ENCODE data around the gene DNM3.

Gene DNM3

DNA sequence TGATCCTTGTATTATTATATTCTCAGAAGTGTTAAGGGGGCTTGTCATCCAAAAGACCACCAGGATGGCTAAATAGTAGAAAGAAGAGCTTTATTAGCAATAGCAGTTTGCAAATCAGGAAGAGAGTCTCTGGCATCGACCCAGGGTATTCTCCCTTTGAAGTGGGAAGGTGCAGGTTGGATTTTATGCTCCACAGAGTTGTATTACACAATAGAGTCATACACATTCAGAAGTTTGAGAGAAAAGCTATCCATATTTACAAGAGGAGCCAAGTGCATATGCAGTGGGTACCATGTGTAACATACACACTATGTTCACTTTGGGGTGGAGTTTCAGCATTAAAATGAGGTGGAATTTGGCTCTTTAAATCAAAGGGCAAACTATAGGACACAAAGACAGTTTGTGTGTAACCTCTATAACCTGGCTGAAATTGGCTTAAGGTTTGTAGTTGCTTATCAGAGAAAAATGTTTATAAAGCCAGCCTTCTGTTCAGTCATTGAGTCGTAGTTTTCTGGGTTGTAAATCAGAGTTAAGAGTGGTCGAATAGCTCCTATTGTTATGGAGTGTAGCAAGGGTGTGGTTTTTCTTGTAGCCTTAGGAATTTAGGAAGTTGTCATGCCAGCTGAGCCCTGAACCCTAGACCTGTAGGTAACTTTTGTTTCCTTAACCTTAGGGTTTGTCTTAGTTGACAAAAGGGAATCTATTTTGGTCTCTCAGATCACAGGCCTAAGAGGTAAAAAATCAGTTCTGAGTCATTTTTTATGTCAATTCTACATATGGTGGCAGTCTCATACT lies 125.3 kb downstream of the DNM3 start:
- in situ Hi-C loops (cut with MboI; ENCODE audit: low sequenced_read_pairs), result no loop called here

DNA sequence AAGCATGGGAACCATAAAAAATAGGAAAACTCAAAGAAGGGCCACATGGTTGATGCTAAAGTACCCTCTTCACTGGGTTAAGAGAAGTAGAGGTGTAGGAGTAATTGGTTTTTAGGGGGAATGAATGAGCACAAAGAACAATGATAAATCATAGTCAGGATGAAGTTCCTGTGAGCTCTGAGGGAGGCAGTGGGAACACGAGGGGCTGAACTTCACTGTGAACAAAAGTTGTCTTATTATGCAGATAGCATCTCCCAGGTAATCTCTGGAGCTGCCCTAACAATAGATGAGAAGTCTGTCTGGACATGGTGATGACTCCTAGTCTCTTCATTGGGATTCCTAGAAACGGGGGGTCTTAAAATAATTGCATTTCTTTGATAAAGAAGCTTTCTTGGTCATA lies 127.9 kb downstream of the DNM3 start:
- in situ Hi-C loops (cut with MboI; ENCODE audit: low sequenced_read_pairs), result no loop called here

GRCh38 chr1:171969813-171970212 lies 128.5 kb downstream of the DNM3 start:
- in situ Hi-C loops (cut with MboI; ENCODE audit: low sequenced_read_pairs), result no loop called here

GRCh38 chr1:171972846-171973245 lies 131.5 kb downstream of the DNM3 start:
- in situ Hi-C loops (cut with MboI; ENCODE audit: low sequenced_read_pairs), result no loop called here

GRCh38 chr1:171973421-171973820 lies 132.1 kb downstream of the DNM3 start:
- in situ Hi-C loops (cut with MboI; ENCODE audit: low sequenced_read_pairs), result no loop called here

GRCh38 chr1:171981303-171981702 lies 140.0 kb downstream of the DNM3 start:
- in situ Hi-C loops (cut with MboI; ENCODE audit: low sequenced_read_pairs), result loop anchor here (25.0 kb wide), 1 partner anchor 344 kb away; no protein-coding TSS in a partner anchor

DNA sequence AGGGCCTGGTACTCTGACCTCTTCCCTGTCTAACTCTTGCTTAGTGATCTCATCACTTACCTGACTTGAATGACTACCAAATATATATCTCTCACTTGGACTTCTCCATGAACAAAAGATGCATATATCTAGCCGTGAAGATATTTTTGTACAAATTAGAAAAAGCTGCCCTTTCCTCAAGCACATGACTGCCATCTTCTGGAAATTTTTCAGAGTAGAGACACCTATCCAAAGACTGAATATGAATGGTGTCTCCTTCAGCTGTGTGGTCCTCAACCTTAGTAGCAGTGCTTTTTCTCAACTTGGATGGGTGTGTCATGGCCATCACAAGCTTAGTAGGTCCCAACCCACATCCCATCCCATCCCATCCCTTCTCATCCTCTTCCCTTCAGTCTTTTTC lies 142.3 kb downstream of the DNM3 start:
- in situ Hi-C loops (cut with MboI; ENCODE audit: low sequenced_read_pairs), result loop anchor here (25.0 kb wide), 1 partner anchor 346 kb away; no protein-coding TSS in a partner anchor

DNA sequence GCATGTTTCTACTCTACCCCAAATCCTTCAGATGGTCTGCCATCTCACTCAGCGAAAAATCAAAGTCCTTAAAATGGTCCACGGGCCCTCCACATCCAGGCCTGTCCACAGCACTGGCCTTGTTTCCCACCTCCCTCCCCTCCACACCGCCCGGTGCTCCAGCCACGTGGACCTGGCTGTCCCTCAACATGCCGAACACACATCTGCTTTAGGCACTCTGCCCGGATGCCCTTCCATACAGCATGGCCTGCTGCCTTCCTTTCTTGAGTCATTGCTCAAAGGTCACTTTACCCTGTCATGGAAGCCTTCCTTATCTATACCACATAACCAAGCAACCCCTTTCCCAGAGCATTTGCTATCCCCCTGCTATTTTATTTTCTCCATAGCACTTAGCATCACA lies 143.0 kb downstream of the DNM3 start:
- in situ Hi-C loops (cut with MboI; ENCODE audit: low sequenced_read_pairs), result loop anchor here (25.0 kb wide), 1 partner anchor 347 kb away; no protein-coding TSS in a partner anchor

- in situ Hi-C loops (cut with MboI; ENCODE audit: low sequenced_read_pairs), result loop anchor here (25.0 kb wide), 1 partner anchor 348 kb away; no protein-coding TSS in a partner anchor
Observed at GRCh38 chr1:171984850-171985485, 143.7 kb downstream of the DNM3 start.

GRCh38 chr1:171985639-171986038 lies 144.3 kb downstream of the DNM3 start:
- in situ Hi-C loops (cut with MboI; ENCODE audit: low sequenced_read_pairs), result loop anchor here (25.0 kb wide), 1 partner anchor 348 kb away; no protein-coding TSS in a partner anchor

GRCh38 chr1:171988243-171988885 lies 147.1 kb downstream of the DNM3 start:
- in situ Hi-C loops (cut with MboI; ENCODE audit: low sequenced_read_pairs), result loop anchor here (25.0 kb wide), 1 partner anchor 351 kb away; no protein-coding TSS in a partner anchor

DNA sequence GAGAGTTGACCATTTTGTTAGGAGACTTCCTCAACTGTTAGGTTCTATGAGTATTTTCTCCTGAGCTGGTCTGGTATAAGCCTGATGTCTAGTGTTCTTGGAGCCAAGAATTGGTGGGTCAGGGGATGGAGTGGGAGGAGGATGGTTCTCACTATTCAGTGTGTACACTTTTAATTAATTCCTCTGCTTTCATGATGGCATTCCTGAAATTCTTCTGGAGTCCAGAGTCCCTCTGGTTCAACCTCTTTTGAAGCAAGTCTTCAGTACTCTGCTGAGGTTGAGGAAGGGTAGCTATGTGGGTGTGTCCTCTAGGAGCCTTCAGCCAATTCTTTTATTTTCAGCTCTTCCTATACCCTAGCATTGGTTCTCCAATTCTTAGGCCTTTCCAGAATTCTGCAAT lies 149.1 kb downstream of the DNM3 start:
- in situ Hi-C loops (cut with MboI; ENCODE audit: low sequenced_read_pairs), result loop anchor here (25.0 kb wide), 1 partner anchor 353 kb away; no protein-coding TSS in a partner anchor

DNA sequence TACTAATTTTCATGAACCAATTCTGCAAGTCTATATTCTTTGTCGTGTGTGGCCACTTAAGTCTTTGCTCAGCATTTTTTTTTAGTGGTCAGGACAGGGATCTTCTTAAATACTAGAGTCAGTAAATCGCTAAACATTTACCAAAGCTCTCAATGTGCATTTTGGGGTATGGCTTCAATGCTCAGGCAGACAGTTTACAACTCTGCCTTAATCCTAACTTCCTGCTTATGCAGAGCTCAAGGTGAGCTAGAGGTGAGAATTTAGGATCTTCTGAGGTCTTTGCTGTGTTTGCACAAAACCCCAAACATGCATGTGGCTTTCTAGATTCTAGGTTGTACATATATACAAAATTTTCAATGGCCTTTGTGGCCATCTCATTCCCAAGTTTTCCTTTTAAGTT lies 153.0 kb downstream of the DNM3 start:
- in situ Hi-C loops (cut with MboI; ENCODE audit: low sequenced_read_pairs), result loop anchor here (25.0 kb wide), 1 partner anchor 357 kb away; no protein-coding TSS in a partner anchor

- in situ Hi-C loops (cut with MboI; ENCODE audit: low sequenced_read_pairs), result loop anchor here (25.0 kb wide), 1 partner anchor 358 kb away; no protein-coding TSS in a partner anchor
Observed at GRCh38 chr1:171995573-171995972, 154.3 kb downstream of the DNM3 start.

DNA sequence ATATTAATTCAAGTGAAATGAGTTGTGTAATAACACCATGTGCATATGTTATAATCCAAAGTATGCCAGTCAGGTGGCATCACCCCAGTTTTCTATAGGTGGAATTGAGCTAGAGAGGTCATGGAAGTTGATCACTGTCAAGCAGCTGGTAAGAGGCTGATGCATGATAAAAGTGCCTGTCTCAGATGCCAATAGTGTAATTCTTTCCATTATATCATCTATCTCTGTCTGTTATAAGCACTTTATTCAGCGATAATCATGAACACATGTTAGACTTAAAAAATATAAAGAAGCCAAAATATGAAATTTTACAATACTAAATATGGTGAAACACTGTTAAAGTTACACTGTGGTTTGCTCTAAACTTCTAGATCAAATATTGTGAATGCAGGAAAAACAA lies 156.6 kb downstream of the DNM3 start:
- in situ Hi-C loops (cut with MboI; ENCODE audit: low sequenced_read_pairs), result loop anchor here (25.0 kb wide), 1 partner anchor 361 kb away; no protein-coding TSS in a partner anchor

GRCh38 chr1:171998711-171999110 lies 157.4 kb downstream of the DNM3 start:
- in situ Hi-C loops (cut with MboI; ENCODE audit: low sequenced_read_pairs), result loop anchor here (25.0 kb wide), 1 partner anchor 361 kb away; no protein-coding TSS in a partner anchor

- in situ Hi-C loops (cut with MboI; ENCODE audit: low sequenced_read_pairs), result loop anchor here (25.0 kb wide), 1 partner anchor 362 kb away; no protein-coding TSS in a partner anchor
Observed at GRCh38 chr1:171999756-172000155, 158.5 kb downstream of the DNM3 start.

DNA sequence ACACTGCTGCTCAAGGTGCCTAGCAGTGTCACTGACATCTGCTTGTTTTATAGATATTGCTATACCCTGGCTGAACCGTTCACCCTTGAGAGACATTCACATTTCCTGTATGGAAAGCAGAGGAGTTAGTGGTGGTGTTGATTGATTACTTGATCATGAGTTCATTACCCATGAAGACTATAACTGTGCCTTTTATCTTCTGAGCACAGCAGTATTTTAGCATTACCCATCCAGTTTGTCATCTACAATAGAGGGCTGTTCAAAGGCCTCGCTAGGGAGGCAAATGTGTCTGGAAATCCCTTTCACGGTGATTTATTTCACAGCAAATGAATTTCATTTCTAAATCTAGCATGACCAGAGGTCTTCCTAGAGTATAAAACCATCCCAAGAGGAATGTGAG lies 160.0 kb downstream of the DNM3 start:
- in situ Hi-C loops (cut with MboI; ENCODE audit: low sequenced_read_pairs), result no loop called here

GRCh38 chr1:172002725-172003345 lies 161.5 kb downstream of the DNM3 start:
- in situ Hi-C loops (cut with MboI; ENCODE audit: low sequenced_read_pairs), result no loop called here

DNA sequence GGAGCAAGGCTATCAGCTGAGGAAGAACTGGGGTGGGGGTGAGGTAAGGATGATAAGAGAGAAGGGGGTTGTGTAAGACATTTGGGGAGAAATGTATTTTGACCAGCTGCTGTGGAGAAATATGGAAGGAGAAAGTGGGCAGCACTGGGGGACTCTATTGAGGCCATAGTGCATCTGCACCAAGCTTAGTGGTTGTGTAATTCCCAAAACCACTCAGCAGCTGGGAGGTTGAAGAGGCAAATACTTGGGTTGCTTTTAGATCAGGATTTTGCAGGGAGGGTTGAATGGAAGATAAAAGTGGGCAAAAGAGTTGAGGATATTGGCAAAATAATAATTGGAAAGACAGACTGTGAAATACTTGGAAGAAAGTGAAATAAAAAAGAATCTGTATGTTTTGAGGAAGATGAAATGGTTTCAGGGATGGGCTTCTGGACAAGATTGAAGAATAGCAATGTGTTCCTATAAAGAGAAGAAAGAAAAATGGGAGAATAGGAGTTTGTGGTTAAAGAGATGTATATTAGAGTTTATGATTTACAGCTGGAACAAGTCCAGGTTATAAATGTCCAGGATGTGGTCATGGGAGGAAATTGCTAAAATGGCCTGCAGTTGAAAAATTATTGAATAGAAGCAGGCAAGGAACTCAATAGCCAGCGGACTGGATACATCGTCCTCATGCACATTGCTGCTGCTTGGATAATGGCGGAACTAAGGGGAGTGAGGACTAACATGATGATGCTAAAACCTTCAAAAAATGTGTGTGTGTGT lies 162.7 kb downstream of the DNM3 start:
- in situ Hi-C loops (cut with MboI; ENCODE audit: low sequenced_read_pairs), result no loop called here
